ENCODE data around the gene CEP112. TPM values are rescaled to one million over a fixed set of nuclear protein-coding genes. Genes with fewer than 3 reads are reported as not detected.

The CEP112 gene
- total RNA-seq, 1 experiment from 2014 or later = 6.1 TPM

GRCh38 chr17:65633146-65633881 lies 558.6 kb downstream of the CEP112 start:
- CTCF ChIA-PET = no interaction called here
- H3K27ac Mint-ChIP-seq = no peak overlapping the region
- no peak for TF ChIP-seq NFATC4 (CRISPR knock-in tag; IDR thresholded peaks at IDR 0.05)
- no peak for TF ChIP-seq PRRX2 (CRISPR knock-in tag; IDR thresholded peaks at IDR 0.05)
- TF ChIP-seq ZBTB21 (CRISPR knock-in tag; IDR thresholded peaks at IDR 0.05; ENCODE audit: borderline replicate concordance) = no peak
- no peak for TF ChIP-seq ZSCAN18 (CRISPR knock-in tag; IDR thresholded peaks at IDR 0.05)
- TF ChIP-seq HMGXB4 (CRISPR knock-in tag; IDR thresholded peaks at IDR 0.05) = no peak
- no peak for TF ChIP-seq GTF2I (CRISPR knock-in tag; conservative IDR thresholded peaks at IDR 0.05)
- no peak for TF ChIP-seq RELA (CRISPR knock-in tag; IDR thresholded peaks at IDR 0.05; ENCODE audit: borderline replicate concordance)
- TF ChIP-seq ZNF425 (CRISPR knock-in tag; conservative IDR thresholded peaks at IDR 0.05) = no peak
- no peak for TF ChIP-seq ATF6 (CRISPR knock-in tag; IDR thresholded peaks at IDR 0.05)
- H3K4me1 Mint-ChIP-seq = peaks cover 27% of the 10 kb centered on the region
- DNase-seq (ENCODE audit: low spot score) (no peak), ATAC-seq (no peak)
- no peaks in the 10 kb centered on the region for H3K36me3 Mint-ChIP-seq
- POLR2A ChIA-PET = no interaction called here
- H3K27me3 Mint-ChIP-seq (ENCODE audit: low read depth) = no peaks in the 10 kb centered on the region
- no peaks in the 10 kb centered on the region for H3K9me3 Mint-ChIP-seq
- no peak overlapping the region for H3K4me3 Mint-ChIP-seq

GRCh38 chr17:65630502-65630901 lies 561.4 kb downstream of the CEP112 start:
- Mint-ChIP-seq H3K9me3 (no peaks in the 10 kb centered on the region; the same call in 1 of the 2 replicates), H3K27ac (no peak overlapping the region; the same call in 1 of the 2 replicates), H3K4me3 (no peak overlapping the region), H3K4me1 (peaks cover 38% of the 10 kb centered on the region), H3K36me3 (no peaks in the 10 kb centered on the region), H3K27me3 (ENCODE audit: low read depth) (no peaks in the 10 kb centered on the region)
- ChIA-PET POLR2A (no interaction called here), CTCF (no interaction called here)
- no peak for ATAC-seq
- no peak for DNase-seq (ENCODE audit: low spot score)
- no peak for TF ChIP-seq ZNF396 (CRISPR knock-in tag; IDR thresholded peaks at IDR 0.05; ENCODE audit: borderline replicate concordance)
- TF ChIP-seq ZNF671 (CRISPR knock-in tag; IDR thresholded peaks at IDR 0.05) = no peak
- TF ChIP-seq ELF4 (CRISPR knock-in tag; IDR thresholded peaks at IDR 0.05; ENCODE audit: low read depth) = no peak
- TF ChIP-seq HMGA2 (CRISPR knock-in tag; IDR thresholded peaks at IDR 0.05) = no peak
- TF ChIP-seq ZNF138 (CRISPR knock-in tag; conservative IDR thresholded peaks at IDR 0.05) = no peak
- no peak for TF ChIP-seq NR2C2 (CRISPR knock-in tag; IDR thresholded peaks at IDR 0.05)
- TF ChIP-seq CREM (CRISPR knock-in tag; IDR thresholded peaks at IDR 0.05) = no peak
- no peak for TF ChIP-seq PRRX2 (CRISPR knock-in tag; IDR thresholded peaks at IDR 0.05)
- TF ChIP-seq TCF7 (CRISPR knock-in tag; IDR thresholded peaks at IDR 0.05; ENCODE audit: low read depth) = no peak
- TF ChIP-seq E2F5 (CRISPR knock-in tag; IDR thresholded peaks at IDR 0.05) = no peak
- no peak for TF ChIP-seq FOXP4 (CRISPR knock-in tag; IDR thresholded peaks at IDR 0.05)
- no peak for TF ChIP-seq CTCF (IDR thresholded peaks at IDR 0.05)
- no peak for TF ChIP-seq RELA (CRISPR knock-in tag; IDR thresholded peaks at IDR 0.05; ENCODE audit: borderline replicate concordance)

Data from WTC11 (cell line).